Immature natural killer cell (primary cell): Measurements from ENCODE around the gene SLC27A2. TPM values are rescaled to one million over a fixed set of nuclear protein-coding genes. Genes with fewer than 3 reads are reported as not detected.

Source experiments
- DNase-seq, 3 donors: peaks; one replicate each; pipeline ENCODE4 v3.0.0; 2022; ENCODE audit warnings: mixed read lengths in 1 of 3
- H3K27ac Mint-ChIP-seq, 6 donors: one replicate each; pipeline ENCODE4 v1.8.0; 2020; ENCODE audit warnings: mixed read lengths in 6 of 6, mild to moderate bottlenecking in 5 of 6, inconsistent platforms in 4 of 6, moderate library complexity in 3 of 6
- H3K27me3 Mint-ChIP-seq, 3 donors: one replicate each; pipeline ENCODE4 v1.8.0; 2020 to 2021; ENCODE audit warnings: low read depth in 3 of 3, mild to moderate bottlenecking in 3 of 3, mixed read lengths in 3 of 3, moderate library complexity in 3 of 3, inconsistent platforms in 1 of 3
- H3K36me3 Mint-ChIP-seq, 3 donors: one replicate each; pipeline ENCODE4 v1.8.0; 2020; ENCODE audit warnings: mixed read lengths in 3 of 3, inconsistent platforms in 2 of 3, mild to moderate bottlenecking in 2 of 3
- H3K4me1 Mint-ChIP-seq, 2 donors: one replicate each; pipeline ENCODE4 v1.8.0; 2020; ENCODE audit warnings: inconsistent platforms in 2 of 2, mild to moderate bottlenecking in 2 of 2, mixed read lengths in 2 of 2, moderate library complexity in 1 of 2
- H3K4me3 Mint-ChIP-seq, 5 donors: one replicate each; pipeline ENCODE4 v1.8.0; 2020; ENCODE audit warnings: mild to moderate bottlenecking in 5 of 5, mixed read lengths in 5 of 5, inconsistent platforms in 3 of 5, moderate library complexity in 3 of 5
- H3K9me3 Mint-ChIP-seq, 6 donors: one replicate each; pipeline ENCODE4 v1.8.0; 2020; ENCODE audit warnings: mild to moderate bottlenecking in 6 of 6, mixed read lengths in 6 of 6, inconsistent platforms in 4 of 6, moderate library complexity in 3 of 6
- polyA plus RNA-seq, 3 donors: library from polyadenylated mRNA; unstranded; fragments of 300-500 nt; fragmentation: Illumina TruSeq; gene quantifications; one replicate each; pipeline ENCODE4 v1.2.3, GENCODE V29; 2021

Gene SLC27A2
- polyA plus RNA-seq, 3 donors from 2014 or later: 1.5 to 1.8 TPM; not detected in 1

DNA sequence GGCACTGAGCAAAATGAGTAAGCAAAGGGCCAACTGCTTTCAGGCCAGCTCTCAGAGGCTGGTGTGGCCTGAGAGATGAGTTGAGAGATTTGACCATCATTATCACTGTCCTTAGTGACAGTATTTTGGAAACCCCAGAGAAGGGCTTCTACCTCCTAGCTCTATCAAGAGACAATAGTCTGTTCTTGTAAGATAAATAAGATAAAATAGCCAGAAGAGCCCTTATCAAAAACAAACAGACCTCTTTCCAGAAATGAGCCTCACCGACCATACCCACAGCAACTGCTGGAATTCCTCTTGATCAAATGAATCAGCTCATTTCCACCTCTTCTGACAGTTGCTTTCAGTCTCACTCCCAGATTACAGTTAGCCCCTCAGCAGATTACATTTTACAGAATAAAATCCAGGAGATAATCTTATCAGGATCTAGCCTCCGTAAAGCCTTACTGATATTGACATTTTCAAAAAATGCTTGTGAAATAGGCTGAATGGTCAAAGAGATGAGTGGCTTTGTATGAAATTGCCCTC is 79.0 kb downstream of the SLC27A2 start:
- H3K27ac Mint-ChIP-seq: peak overlapping the region; percentile 84 to 95 (median 88)
- peak overlapping the region; percentile 36 to 75 (median 64) for H3K4me3 Mint-ChIP-seq
- H3K9me3 Mint-ChIP-seq: no peaks in the 10 kb centered on the region
- no peaks in the 10 kb centered on the region for H3K36me3 Mint-ChIP-seq
- H3K4me1 Mint-ChIP-seq: peaks cover 48 to 58% of the 10 kb centered on the region in 2 donors
- peaks cover 2 to 7% (median 4%) of the 10 kb centered on the region in 3 donors for H3K27me3 Mint-ChIP-seq
- no peak for DNase-seq

DNA sequence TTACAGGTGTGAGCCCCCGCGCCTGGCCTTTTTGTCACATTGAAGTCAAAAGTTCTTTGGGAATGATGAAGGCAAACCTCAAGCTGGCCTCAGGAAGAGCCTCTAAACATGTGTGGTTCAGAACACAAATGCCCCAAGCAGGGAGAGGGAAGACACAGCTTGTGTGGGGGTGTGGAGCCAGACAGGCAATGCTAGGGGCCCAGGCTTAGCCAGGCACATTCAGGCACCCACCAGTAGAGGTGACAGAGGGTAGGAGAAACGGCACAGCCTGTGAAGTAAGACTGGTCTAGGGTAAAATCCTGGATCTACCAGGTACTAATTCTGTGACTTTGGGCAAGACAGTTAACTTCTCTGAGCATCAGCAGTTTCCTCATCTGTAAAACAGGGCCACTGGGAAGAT is 80.0 kb downstream of the SLC27A2 start:
- H3K27ac Mint-ChIP-seq: peak overlapping the region; percentile 82 to 95 (median 88)
- no peaks in the 10 kb centered on the region for H3K36me3 Mint-ChIP-seq
- H3K9me3 Mint-ChIP-seq: no peaks in the 10 kb centered on the region
- peaks cover 48 to 58% of the 10 kb centered on the region in 2 donors for H3K4me1 Mint-ChIP-seq
- H3K27me3 Mint-ChIP-seq: peaks cover 2 to 7% (median 4%) of the 10 kb centered on the region in 3 donors
- peak in 1 of 3 donors; percentile 35 for DNase-seq
- H3K4me3 Mint-ChIP-seq: peak overlapping the region; percentile 38 to 79 (median 49)

DNA sequence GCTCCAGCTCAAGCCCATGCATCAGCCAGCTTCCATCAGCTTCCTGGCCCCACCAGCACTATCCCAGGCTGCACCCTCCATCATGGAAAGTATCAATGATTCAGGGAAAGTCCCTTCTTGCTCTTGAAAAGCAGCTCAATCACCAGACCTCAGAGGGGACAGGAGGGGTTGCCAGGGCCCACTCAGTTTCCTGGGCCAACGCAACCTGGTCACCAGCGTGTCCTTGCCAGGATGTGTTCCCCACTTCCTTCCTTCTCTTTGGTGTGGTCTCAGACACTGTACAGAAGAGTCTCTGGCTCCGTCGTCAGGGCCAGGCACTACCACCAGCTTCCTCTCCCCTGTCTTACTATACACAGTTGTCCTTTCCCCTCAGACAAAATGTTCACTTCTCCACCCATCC is 80.5 kb downstream of the SLC27A2 start:
- peaks cover 48 to 58% of the 10 kb centered on the region in 2 donors for H3K4me1 Mint-ChIP-seq
- peak overlapping the region; percentile 82 to 95 (median 88) for H3K27ac Mint-ChIP-seq
- peaks cover 2 to 7% (median 4%) of the 10 kb centered on the region in 3 donors for H3K27me3 Mint-ChIP-seq
- no peaks in the 10 kb centered on the region for H3K9me3 Mint-ChIP-seq
- H3K36me3 Mint-ChIP-seq: no peaks in the 10 kb centered on the region
- H3K4me3 Mint-ChIP-seq: peak overlapping the region; percentile 38 to 79 (median 49)
- peak; percentile 83 to 86 (median 85) for DNase-seq

DNA sequence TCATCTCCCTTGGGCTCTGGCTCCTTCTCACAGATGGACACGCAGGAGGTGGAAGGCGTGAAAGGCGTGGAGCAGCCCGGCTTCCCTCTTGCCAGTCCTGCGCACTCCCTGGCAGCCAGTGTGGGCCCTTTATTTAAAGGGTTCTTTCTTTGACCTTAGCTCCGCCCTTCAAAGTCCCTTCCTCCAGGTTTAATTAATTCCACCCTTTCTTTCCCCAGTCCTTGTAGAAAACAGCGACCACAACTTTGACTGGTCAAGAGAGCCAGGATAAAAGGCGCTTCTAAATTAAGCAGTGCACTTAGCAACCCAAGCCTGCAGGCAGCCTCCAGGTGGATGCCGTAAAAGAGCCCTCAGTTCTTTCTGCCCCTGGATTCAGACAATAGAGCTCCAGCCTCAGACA is 83.6 kb downstream of the SLC27A2 start, which contains the start of gene HDC:
Gene HDC (minus strand): TSS at position 107 of the 400 bp plus-strand sequence. CDS start 103 bp downstream, at position 4.
- DNase-seq: no peak
- no peak within 1 kb of the TSS for H3K4me3 Mint-ChIP-seq
- no peaks in the 10 kb centered on the region for H3K36me3 Mint-ChIP-seq
- H3K4me1 Mint-ChIP-seq: peaks cover 33 to 40% of the 10 kb centered on the region in 2 donors
- peaks cover 2 to 7% (median 4%) of the 10 kb centered on the region in 3 donors for H3K27me3 Mint-ChIP-seq
- no peaks in the 10 kb centered on the region for H3K9me3 Mint-ChIP-seq
- H3K27ac Mint-ChIP-seq: peak within 1 kb of the TSS in 3 of 6 donors; percentile 68 to 93 (median 88)

DNA sequence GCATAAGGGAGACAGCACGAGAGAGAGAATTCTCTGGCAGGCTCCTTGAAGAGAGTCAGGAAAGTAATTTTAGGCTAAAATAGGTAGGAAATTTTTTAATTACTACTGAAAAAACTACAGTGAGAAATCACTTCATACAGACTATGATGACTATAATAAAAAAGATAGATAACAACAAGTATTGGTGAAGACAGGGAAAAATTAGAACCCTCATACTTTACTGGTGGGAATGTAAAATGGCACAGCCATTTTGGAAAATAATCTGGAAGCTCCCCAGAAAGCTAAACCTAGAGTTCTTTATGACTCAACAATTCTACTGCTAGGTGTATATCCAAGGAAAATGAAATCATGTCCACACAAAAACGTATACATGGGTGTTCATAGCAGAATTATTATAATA is 85.6 kb downstream of the SLC27A2 start:
- no peaks in the 10 kb centered on the region for H3K9me3 Mint-ChIP-seq
- no peak for DNase-seq
- no peak overlapping the region for H3K4me3 Mint-ChIP-seq
- H3K36me3 Mint-ChIP-seq: no peaks in the 10 kb centered on the region
- H3K27me3 Mint-ChIP-seq: peaks cover 0 to 4% (median under 1%) of the 10 kb centered on the region in 3 donors
- H3K4me1 Mint-ChIP-seq: peaks cover 13 to 22% of the 10 kb centered on the region in 2 donors
- no peak overlapping the region for H3K27ac Mint-ChIP-seq

DNA sequence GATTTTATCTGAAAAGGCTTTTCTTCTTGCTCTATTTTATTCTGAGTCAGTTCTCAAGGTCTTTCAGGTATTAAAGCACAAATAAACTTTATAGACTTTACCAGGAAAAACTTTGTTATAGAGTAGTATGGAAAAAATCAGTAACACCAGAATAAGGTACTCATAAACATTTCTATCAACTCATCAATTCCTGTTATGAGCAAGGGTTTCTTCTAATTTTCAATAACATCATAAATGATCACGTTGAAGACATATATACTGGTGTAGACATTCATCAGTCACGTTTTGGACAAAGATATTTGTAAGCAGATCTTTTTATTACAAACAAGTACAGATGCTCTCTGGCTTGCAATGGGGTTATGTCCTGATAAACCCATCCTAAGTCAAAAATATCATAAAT is 93.1 kb downstream of the SLC27A2 start:
- peak overlapping the region in 2 of 6 donors; percentile 9 to 29 for H3K27ac Mint-ChIP-seq
- no peaks in the 10 kb centered on the region for H3K4me1 Mint-ChIP-seq
- H3K4me3 Mint-ChIP-seq: no peak overlapping the region
- H3K36me3 Mint-ChIP-seq: peaks cover 6 to 16% (median 11%) of the 10 kb centered on the region in 3 donors
- no peak for DNase-seq
- H3K27me3 Mint-ChIP-seq: peaks cover 0 to 2% (median 0%) of the 10 kb centered on the region in 3 donors
- H3K9me3 Mint-ChIP-seq: no peaks in the 10 kb centered on the region

DNA sequence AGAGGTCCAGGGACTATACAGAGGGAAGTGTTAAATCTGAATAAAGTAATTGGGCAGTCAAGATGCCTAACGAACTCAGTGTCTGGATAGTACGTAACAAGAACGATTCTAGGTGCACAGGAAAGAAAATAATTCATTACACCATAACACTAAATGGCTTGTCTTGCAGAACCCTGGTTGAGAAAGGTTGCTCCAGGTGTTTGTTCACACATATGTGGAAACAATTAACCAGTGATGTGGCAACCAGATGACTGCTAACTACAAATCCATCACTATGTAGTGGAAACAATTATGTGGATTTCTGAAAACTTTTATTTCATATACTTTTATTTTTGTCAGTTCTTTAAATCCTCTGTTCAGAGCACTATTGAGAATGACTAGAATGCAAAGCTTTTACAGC is 93.9 kb downstream of the SLC27A2 start:
- Mint-ChIP-seq H3K27ac (no peak overlapping the region), H3K36me3 (peaks cover 9 to 16% (median 11%) of the 10 kb centered on the region in 3 donors), H3K4me1 (no peaks in the 10 kb centered on the region), H3K9me3 (no peaks in the 10 kb centered on the region), H3K27me3 (peaks cover 0 to 2% (median 0%) of the 10 kb centered on the region in 3 donors), H3K4me3 (no peak overlapping the region)
- DNase-seq: no peak

DNA sequence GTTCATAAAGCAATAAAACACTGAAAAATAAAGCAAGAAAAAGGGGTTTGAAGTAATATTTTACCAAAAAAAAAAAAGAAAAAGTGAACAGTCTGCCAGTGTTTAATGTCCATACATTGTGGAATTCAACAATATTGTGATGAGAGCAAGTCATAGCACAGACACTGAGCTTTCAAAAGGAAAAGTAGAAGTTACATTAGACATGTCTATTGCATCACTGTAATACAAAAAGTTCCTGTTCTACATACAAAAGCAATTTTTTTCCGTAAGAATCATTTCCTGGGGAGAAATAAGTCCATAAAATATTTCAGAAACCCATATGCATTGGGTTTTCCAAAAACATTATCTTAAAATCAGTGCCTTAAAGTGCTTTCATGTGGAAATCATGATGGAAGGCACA is 95.4 kb downstream of the SLC27A2 start:
- H3K36me3 Mint-ChIP-seq: peaks cover 9 to 16% (median 11%) of the 10 kb centered on the region in 3 donors

DNA sequence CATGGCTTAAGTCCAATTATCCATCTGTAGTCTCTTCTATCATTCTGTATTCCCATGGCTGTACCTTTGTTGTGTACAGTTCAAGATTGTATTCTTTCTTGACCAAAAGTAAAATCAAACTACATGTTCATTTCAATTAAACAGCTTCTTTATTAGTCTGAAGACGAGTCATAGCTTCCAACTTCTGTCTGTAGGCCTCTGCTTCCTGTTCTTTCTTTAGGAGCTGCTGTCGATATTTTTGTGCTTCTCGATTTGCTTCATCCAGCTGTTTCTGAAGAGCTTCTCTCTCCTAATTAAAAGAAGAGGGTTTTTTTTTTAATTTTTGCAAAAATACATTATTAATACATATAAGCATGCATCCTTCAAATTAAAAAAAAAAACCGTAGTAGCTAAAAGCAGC is 96.5 kb downstream of the SLC27A2 start:
- peaks cover 0 to 2% (median 0%) of the 10 kb centered on the region in 3 donors for H3K27me3 Mint-ChIP-seq
- H3K9me3 Mint-ChIP-seq: no peaks in the 10 kb centered on the region
- peaks cover 9 to 16% (median 11%) of the 10 kb centered on the region in 3 donors for H3K36me3 Mint-ChIP-seq
- no peak overlapping the region for H3K4me3 Mint-ChIP-seq
- H3K4me1 Mint-ChIP-seq: no peaks in the 10 kb centered on the region
- H3K27ac Mint-ChIP-seq: no peak overlapping the region
- no peak for DNase-seq

More for the DNA sequence above, 95.4 kb downstream of the SLC27A2 start:
- H3K27ac Mint-ChIP-seq: peak overlapping the region in 2 of 6 donors; percentile 46 to 60
- H3K4me3 Mint-ChIP-seq: no peak overlapping the region
- DNase-seq: no peak
- no peaks in the 10 kb centered on the region for H3K9me3 Mint-ChIP-seq
- no peaks in the 10 kb centered on the region for H3K4me1 Mint-ChIP-seq
- peaks cover 0 to 2% (median 0%) of the 10 kb centered on the region in 3 donors for H3K27me3 Mint-ChIP-seq

DNA sequence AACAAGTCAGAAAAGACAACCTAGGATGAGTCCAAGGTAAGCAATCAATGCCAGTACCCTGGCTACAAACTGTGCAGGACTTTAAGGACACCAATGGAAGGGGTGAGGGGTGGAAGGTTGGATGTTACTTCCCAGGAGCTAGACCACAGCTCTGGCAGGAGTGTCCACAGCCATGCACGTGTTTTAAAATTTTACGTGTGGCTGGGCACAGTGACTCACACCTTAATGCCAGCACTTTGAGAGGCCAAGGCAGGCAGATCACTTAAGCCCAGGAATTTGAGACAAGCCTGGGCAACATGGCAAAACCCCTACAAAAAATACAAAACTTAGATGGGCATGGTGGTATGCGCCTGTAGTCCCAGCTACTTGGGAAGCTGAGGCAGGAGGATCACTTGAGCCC is 98.3 kb downstream of the SLC27A2 start:
- H3K9me3 Mint-ChIP-seq: no peaks in the 10 kb centered on the region
- no peak overlapping the region for H3K27ac Mint-ChIP-seq
- DNase-seq: no peak
- H3K36me3 Mint-ChIP-seq: peaks cover 9 to 21% (median 11%) of the 10 kb centered on the region in 3 donors
- H3K4me1 Mint-ChIP-seq: no peaks in the 10 kb centered on the region
- no peaks in the 10 kb centered on the region for H3K27me3 Mint-ChIP-seq
- no peak overlapping the region for H3K4me3 Mint-ChIP-seq

DNA sequence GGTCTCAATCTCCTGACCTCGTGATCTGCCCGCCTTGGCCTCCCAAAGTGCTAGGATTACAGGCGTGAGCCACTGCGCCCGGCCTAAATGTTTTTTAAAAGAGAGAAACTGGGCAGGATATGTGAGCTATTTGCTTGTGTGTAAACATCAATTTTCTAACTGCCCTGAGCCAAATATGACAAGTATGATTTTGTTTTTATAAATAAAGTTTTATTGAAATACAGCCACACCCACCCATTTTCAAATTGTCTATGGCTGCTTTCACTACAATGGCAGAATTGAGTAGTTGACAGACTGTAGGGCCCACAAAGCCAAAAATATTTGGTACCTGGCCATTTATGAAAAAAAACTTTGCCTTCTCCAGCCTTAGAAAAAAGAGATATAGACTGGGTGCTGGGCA is 99.4 kb downstream of the SLC27A2 start:
- Mint-ChIP-seq H3K4me3 (no peak overlapping the region), H3K27ac (no peak overlapping the region), H3K4me1 (no peaks in the 10 kb centered on the region), H3K36me3 (peaks cover 9 to 18% (median 11%) of the 10 kb centered on the region in 3 donors), H3K27me3 (no peaks in the 10 kb centered on the region), H3K9me3 (no peaks in the 10 kb centered on the region)
- no peak for DNase-seq

Other genes with a start within 250 kb of the SLC27A2 start
- gene ATP8B4, start 63.0 kb upstream of the SLC27A2 start, polyA plus RNA-seq: 10 to 100 TPM; 10.8 to 22.7 (median 18.5) TPM
- under 1 TPM in 1 of 3 donors, not detected in 2; 0.21 TPM for gene HDC, start 83.5 kb downstream of the SLC27A2 start, polyA plus RNA-seq
- gene GABPB1, start 173.0 kb downstream of the SLC27A2 start, polyA plus RNA-seq: 10 to 100 TPM; 31.0 to 61.9 (median 33.1) TPM
- 10 to 100 TPM; 18.0 to 52.8 (median 26.8) TPM for gene USP8, start 242.2 kb downstream of the SLC27A2 start, polyA plus RNA-seq